Spleen (tissue), 11 donors: ENCODE data around the gene CCDC89. TPM values are rescaled to one million over a fixed set of nuclear protein-coding genes. Genes with fewer than 3 reads are reported as not detected.

Experiments
- DNase-seq: peaks from one replicate; pipeline ENCODE4 v3.0.0-alpha.2; 2020
- H3K27ac ChIP-seq, 8 donors: fragments of 200-600 bp; sonication (generic) in 7 of 8; 1 replicate in 4 of 8; 2 replicates in 4 of 8; pipeline versions ENCODE4 v1.5.0 to v1.8.0; 2016 to 2021; ENCODE audit warnings: inconsistent platforms in 4 of 8, mild to moderate bottlenecking in 4 of 8, moderate library complexity in 1 of 8
- H3K27me3 ChIP-seq, 7 donors: fragments of 200-600 bp; sonication (generic) in 6 of 7; replicated peaks in 1 of 7; 1 replicate in 4 of 7; 2 replicates in 3 of 7; pipeline versions ENCODE4 v1.5.0 to v1.8.0; 2016 to 2021; ENCODE audit warnings: inconsistent platforms in 3 of 7, mild to moderate bottlenecking in 1 of 7
- H3K36me3 ChIP-seq, 6 donors: fragments of 200-600 bp; sonication (generic) in 5 of 6; 1 replicate in 4 of 6; 2 replicates in 2 of 6; pipeline versions ENCODE4 v1.5.0 to v1.8.0; 2016 to 2021; ENCODE audit warnings: inconsistent platforms in 2 of 6
- H3K4me1 ChIP-seq, 6 donors: fragments of 200-600 bp; sonication (generic) in 5 of 6; 1 replicate in 3 of 6; 2 replicates in 3 of 6; pipeline versions ENCODE4 v1.5.0 to v1.8.0; 2016 to 2021; ENCODE audit warnings: inconsistent platforms in 3 of 6
- H3K4me3 ChIP-seq, 8 donors: fragments of 200-600 bp; sonication (generic) in 7 of 8; 1 replicate in 4 of 8; 2 replicates in 4 of 8; pipeline versions ENCODE4 v1.5.0 to v1.8.0; 2016 to 2021; ENCODE audit warnings: inconsistent platforms in 4 of 8, mild to moderate bottlenecking in 4 of 8, moderate library complexity in 2 of 8
- H3K9me3 ChIP-seq, 8 donors: fragments of 200-600 bp; sonication (generic) in 7 of 8; 1 replicate in 4 of 8; 2 replicates in 4 of 8; pipeline versions ENCODE4 v1.5.0 to v1.8.0; 2016 to 2021; ENCODE audit warnings: inconsistent platforms in 4 of 8
- POLR2A ChIP-seq, 3 donors: fragments of 450-650 bp; IDR thresholded peaks; one replicate each; pipeline ENCODE4 v1.5.1; 2017; ENCODE audit warnings: antibody characterized with exemption in 3 of 3, mild to moderate bottlenecking in 1 of 3
- POLR2AphosphoS5 ChIP-seq, 3 donors: sonication (generic); formaldehyde crosslinking; IDR thresholded peaks; one replicate each; pipeline ENCODE4 v1.5.1; 2017; ENCODE audit warnings: antibody characterized with exemption in 3 of 3
- WGBS, 5 donors: extraction: QIAGEN DNeasy Blood & Tissue Kit in 3 of 5; methylation state at CpG; one replicate each; pipeline versions ENCODE4 v1.1.5 to v1.1.7; 2013 to 2018; 5-methylcytosine and 5-hydroxymethylcytosine counted together
- intact Hi-C: fragments of 100-400 bp; cut with DNase I; formaldehyde crosslinking; loops from one replicate; pipeline ENCODE4 v1.15.0; 2023; ENCODE audit warnings: low total_unique reads
- polyA plus RNA-seq, 3 donors: library from polyadenylated mRNA; stranded (reverse); fragments of 200-250 nt; gene quantifications; one replicate each; pipeline ENCODE4 v1.2.1, GENCODE V29; 2013
- total RNA-seq, 7 donors: library from RNA; depleted of rRNA in 3 of 7; stranded (reverse); fragments of >200 nt in 3 of 7; fragmentation: NEBNext Ultra II Directional in 4 of 7; extraction: Animal tissue kit (Norgen Biotek cat#: 25700) in 4 of 7; gene quantifications; one replicate each; pipeline versions ENCODE4 v1.1.0 to v1.2.1, GENCODE V29; 2016 to 2021
- TF ChIP-seq, protein P1 (sequence below), 11 experiments: fragments of 200-600 bp in 7 of 11; fragments of 450-650 bp in 4 of 11; sonication (generic) in 4 of 11; IDR thresholded peaks in 8 of 11; conservative IDR thresholded peaks in 3 of 11; 1 replicate in 7 of 11; 2 replicates in 4 of 11; pipeline versions ENCODE4 v1.4.0 to v1.8.0; 2016 to 2021; ENCODE audit warnings: antibody characterized with exemption in 11 of 11, inconsistent platforms in 4 of 11, mild to moderate bottlenecking in 1 of 11
- donor health status: healthy with polysubstance abuse.
- donor health status: DM: no; HTN: no; CAD: no; lungs with moderate emphysema.
- donor health status: DM: no; HTN: no; CAD: no.
- donor health status: Bipolar disorder and iron deficiency.
- donor health status: healthy.
- donor health status: DM: no; HTN: no; CAD: no.
- donor health status: DM: yes; HTN: yes; CAD: no.

Gene CCDC89
- total and polyA plus RNA-seq, 10 donors = 0.11 to 4.3 (median 0.89) TPM

DNA sequence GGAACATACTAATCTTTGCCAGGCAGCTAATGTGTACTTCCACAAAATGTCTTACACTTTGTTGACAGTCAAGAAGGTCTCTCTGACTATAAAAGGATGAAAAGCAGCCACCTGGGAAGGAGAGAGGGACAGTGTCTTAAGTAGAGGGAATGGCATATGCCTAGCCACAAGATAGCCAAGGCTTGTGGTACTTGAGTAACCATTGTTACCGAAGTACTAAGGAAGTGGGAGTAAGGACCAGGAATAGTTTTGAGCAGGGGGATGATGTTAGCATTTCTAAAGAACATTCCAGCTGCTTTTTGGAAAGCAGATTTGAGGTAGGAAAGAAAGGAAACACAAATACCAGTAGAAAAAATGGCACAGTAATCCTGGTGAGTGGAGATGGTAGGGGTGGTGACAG is 34.9 kb downstream of the CCDC89 start:
- no peaks in the 10 kb centered on the region for H3K27me3 ChIP-seq
- H3K4me3 ChIP-seq = no peak overlapping the region
- intact Hi-C loops = no loop called here
- no peak overlapping the region for H3K27ac ChIP-seq
- TF ChIP-seq POLR2AphosphoS5 (IDR thresholded peaks at IDR 0.05) (peak in 1 of 3 donors; percentile 3), POLR2A (IDR thresholded peaks at IDR 0.05) (no peak)
- no peak for DNase-seq
- WGBS, 5 donors = 60 to 97% (median 79%) methylated on average over 1 of the region's 1 CpG
- no peaks in the 10 kb centered on the region for H3K9me3 ChIP-seq
- peaks cover 0 to 52% (median 16%) of the 10 kb centered on the region in 6 donors for H3K36me3 ChIP-seq
- peaks cover 13 to 79% (median 37%) of the 10 kb centered on the region in 6 donors for H3K4me1 ChIP-seq

DNA sequence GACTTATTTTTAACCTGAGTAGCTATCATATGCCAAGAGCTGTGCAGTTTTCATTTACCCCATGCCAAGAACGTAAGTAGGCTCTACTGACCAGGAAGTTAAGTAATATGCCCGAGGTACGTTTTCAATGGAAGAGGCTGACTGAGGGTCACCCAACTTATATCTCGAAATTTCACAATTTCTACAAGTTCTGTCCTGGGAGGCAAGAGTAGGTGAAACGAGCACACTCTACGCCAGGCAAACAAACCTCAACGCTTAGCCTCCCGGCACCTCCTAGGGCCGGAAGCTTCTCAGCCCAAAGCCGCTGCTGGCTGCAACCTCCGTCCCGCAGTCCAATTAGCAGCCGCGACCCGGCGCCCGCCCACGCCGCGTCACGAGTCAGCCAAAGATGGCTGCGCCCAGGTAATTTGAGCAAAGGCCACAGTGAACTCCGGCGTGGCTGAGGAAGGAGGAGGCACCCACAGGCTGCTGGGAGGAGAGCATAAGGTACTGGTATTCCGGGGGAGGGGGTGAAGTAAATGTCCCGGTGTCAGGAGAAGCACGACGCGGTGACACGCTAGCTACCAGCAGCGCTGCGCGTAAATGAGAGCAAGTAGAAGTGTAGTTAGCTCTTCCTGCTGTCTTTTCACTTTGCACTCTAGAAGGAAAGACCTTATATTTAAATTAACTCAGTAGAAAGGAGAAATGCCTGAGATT is 38.2 kb downstream of the CCDC89 start, which contains the start of gene TMEM126A:
Gene TMEM126A (plus strand): TSS at position 364 of the 696 bp plus-strand sequence. CDS start 2,289 bp downstream, outside the sequence.
- Histone ChIP-seq H3K27ac (peak within 1 kb of the TSS; percentile 67 to 90 (median 80)), H3K9me3 (no peaks in the 10 kb centered on the region), H3K4me3 (peak within 1 kb of the TSS; percentile 63 to 94 (median 73)), H3K4me1 (peaks cover 13 to 48% (median 29%) of the 10 kb centered on the region in 6 donors), H3K27me3 (peaks cover 0 to 20% (median 0%) of the 10 kb centered on the region in 7 donors), H3K36me3 (peaks cover 0 to 20% (median 6%) of the 10 kb centered on the region in 6 donors)
- intact Hi-C loops = no loop called here
- TF ChIP-seq, protein P1, sequence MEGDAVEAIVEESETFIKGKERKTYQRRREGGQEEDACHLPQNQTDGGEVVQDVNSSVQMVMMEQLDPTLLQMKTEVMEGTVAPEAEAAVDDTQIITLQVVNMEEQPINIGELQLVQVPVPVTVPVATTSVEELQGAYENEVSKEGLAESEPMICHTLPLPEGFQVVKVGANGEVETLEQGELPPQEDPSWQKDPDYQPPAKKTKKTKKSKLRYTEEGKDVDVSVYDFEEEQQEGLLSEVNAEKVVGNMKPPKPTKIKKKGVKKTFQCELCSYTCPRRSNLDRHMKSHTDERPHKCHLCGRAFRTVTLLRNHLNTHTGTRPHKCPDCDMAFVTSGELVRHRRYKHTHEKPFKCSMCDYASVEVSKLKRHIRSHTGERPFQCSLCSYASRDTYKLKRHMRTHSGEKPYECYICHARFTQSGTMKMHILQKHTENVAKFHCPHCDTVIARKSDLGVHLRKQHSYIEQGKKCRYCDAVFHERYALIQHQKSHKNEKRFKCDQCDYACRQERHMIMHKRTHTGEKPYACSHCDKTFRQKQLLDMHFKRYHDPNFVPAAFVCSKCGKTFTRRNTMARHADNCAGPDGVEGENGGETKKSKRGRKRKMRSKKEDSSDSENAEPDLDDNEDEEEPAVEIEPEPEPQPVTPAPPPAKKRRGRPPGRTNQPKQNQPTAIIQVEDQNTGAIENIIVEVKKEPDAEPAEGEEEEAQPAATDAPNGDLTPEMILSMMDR (IDR thresholded peaks at IDR 0.05 in 8 of 11, conservative IDR thresholded peaks at IDR 0.05 in 3 of 11) = peak in 2 of 11 experiments; percentile 16 to 22
- TF ChIP-seq POLR2AphosphoS5 (IDR thresholded peaks at IDR 0.05) (peak; percentile 93 to 98 (median 94)), POLR2A (IDR thresholded peaks at IDR 0.05) (peak in 1 of 3 donors; percentile 54)
- 0 to 1% (median 0%) methylated on average over 32 to 33 of the region's 33 CpGs for WGBS, 5 donors
- DNase-seq = peak; percentile 98

DNA sequence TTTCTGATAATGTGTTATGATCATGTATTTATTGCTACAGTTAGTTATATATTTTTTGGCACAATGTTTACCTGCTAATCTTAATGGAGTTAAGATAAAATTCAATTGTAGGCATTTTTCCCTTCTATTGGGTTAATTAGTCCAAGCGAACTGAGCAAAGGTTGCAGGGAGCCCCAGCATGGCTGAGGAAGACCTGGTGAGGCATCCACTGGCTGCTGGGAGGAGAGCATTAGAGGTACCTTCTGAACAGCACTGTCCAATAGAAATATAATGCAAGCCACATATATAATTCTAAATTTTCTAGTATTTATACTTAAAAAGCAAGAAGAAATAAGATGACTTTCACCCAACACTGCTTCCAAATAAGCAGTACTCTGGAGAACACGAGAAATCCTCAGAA is 38.9 kb downstream of the CCDC89 start:
- DNase-seq = no peak
- WGBS, 5 donors = 38 to 53% (median 45%) methylated on average over 2 of the region's 2 CpGs
- intact Hi-C loops = no loop called here
- peak overlapping the region in 7 of 8 donors; percentile 63 to 94 (median 73) for H3K4me3 ChIP-seq
- TF ChIP-seq POLR2A (IDR thresholded peaks at IDR 0.05) (no peak), POLR2AphosphoS5 (IDR thresholded peaks at IDR 0.05) (no peak)
- TF ChIP-seq, protein P1 (IDR thresholded peaks at IDR 0.05 in 8 of 11, conservative IDR thresholded peaks at IDR 0.05 in 3 of 11) = no peak
- H3K27me3 ChIP-seq = peaks cover 0 to 22% (median 0%) of the 10 kb centered on the region in 7 donors
- H3K36me3 ChIP-seq = peaks cover 0 to 17% (median 6%) of the 10 kb centered on the region in 6 donors
- H3K9me3 ChIP-seq = no peaks in the 10 kb centered on the region
- peaks cover 13 to 41% (median 28%) of the 10 kb centered on the region in 6 donors for H3K4me1 ChIP-seq
- H3K27ac ChIP-seq = peak overlapping the region; percentile 67 to 90 (median 80)

DNA sequence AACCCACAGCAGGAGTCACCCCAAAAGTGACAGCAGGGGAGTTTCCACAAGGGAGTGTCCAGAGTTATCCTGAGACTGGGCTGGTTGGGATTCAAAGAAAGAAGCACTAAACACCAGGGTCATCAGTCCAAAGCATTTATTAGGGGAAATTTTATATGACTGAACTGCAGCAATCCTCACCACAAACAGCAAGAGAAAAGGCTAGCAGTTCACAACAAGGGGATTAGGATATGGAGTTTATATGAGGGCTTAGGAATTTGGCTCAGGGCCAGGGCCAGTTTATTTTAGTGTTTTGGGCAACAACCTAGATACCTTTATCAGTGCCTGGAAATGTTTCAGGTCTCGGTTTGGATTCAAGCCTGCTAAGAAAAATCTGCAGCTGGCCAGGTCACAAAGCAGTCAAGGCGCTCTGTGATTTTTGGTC is 42.8 kb downstream of the CCDC89 start:
- H3K27ac ChIP-seq = no peak overlapping the region
- no peak for DNase-seq
- peaks cover 0 to 12% (median 0%) of the 10 kb centered on the region in 6 donors for H3K36me3 ChIP-seq
- TF ChIP-seq POLR2AphosphoS5 (IDR thresholded peaks at IDR 0.05) = no peak
- no peak for TF ChIP-seq POLR2A (IDR thresholded peaks at IDR 0.05)
- TF ChIP-seq, protein P1 (IDR thresholded peaks at IDR 0.05 in 8 of 11, conservative IDR thresholded peaks at IDR 0.05 in 3 of 11) = no peak
- no peaks in the 10 kb centered on the region for H3K9me3 ChIP-seq
- H3K4me1 ChIP-seq = peaks cover 3 to 12% (median 9%) of the 10 kb centered on the region in 6 donors
- no peak overlapping the region for H3K4me3 ChIP-seq
- intact Hi-C loops = no loop called here
- H3K27me3 ChIP-seq = peaks cover 0 to 22% (median 0%) of the 10 kb centered on the region in 7 donors
- WGBS, 5 donors = 79 to 88% (median 80%) methylated on average over 2 of the region's 2 CpGs
